Kidney epithelial cell (primary cell): ENCODE measurements around the gene NPEPL1. TPM values are rescaled to one million over a fixed set of nuclear protein-coding genes. Genes with fewer than 3 reads are reported as not detected.

ENCODE experiments used
- DNase-seq: peaks from one replicate; pipeline ENCODE4 v3.0.0-alpha.2; 2010; ENCODE audit warnings: low read depth
- H3K27me3 ChIP-seq: 2 replicates; pipeline ENCODE4 v1.6.0; 2011; ENCODE audit warnings: low read length; ENCODE audit not compliant: control insufficient read depth, insufficient read depth
- H3K36me3 ChIP-seq: 2 replicates; pipeline ENCODE4 v1.5.1; 2011; ENCODE audit warnings: low read length; ENCODE audit not compliant: control insufficient read depth, insufficient read depth
- H3K4me3 ChIP-seq: 2 replicates; pipeline ENCODE4 v1.5.1; 2011; ENCODE audit warnings: low read depth, mild to moderate bottlenecking, control low read depth, low read length
- total RNA-seq: library from RNA; depleted of rRNA; stranded (reverse); fragments of >200 nt; gene quantifications from 2 replicates; pipeline ENCODE4 v1.2.3, GENCODE V29; 2015
- TF ChIP-seq, protein P1 (sequence below): IDR thresholded peaks from 2 replicates; pipeline ENCODE4 v1.5.1; 2011; ENCODE audit warnings: mild to moderate bottlenecking, moderate library complexity, low read length, control low read depth, inconsistent platforms; ENCODE audit not compliant: insufficient read depth, poor library complexity, severe bottlenecking

NPEPL1 gene
- total RNA-seq, 1 donor from 2014 or later, result 29.7 TPM

GRCh38 chr20:58668901-58669286 is 23.7 kb upstream of the NPEPL1 start:
- H3K27me3 ChIP-seq, result no peaks in the 10 kb centered on the region
- no peak for DNase-seq
- TF ChIP-seq, protein P1, sequence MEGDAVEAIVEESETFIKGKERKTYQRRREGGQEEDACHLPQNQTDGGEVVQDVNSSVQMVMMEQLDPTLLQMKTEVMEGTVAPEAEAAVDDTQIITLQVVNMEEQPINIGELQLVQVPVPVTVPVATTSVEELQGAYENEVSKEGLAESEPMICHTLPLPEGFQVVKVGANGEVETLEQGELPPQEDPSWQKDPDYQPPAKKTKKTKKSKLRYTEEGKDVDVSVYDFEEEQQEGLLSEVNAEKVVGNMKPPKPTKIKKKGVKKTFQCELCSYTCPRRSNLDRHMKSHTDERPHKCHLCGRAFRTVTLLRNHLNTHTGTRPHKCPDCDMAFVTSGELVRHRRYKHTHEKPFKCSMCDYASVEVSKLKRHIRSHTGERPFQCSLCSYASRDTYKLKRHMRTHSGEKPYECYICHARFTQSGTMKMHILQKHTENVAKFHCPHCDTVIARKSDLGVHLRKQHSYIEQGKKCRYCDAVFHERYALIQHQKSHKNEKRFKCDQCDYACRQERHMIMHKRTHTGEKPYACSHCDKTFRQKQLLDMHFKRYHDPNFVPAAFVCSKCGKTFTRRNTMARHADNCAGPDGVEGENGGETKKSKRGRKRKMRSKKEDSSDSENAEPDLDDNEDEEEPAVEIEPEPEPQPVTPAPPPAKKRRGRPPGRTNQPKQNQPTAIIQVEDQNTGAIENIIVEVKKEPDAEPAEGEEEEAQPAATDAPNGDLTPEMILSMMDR, result no peak
- no peaks in the 10 kb centered on the region for H3K36me3 ChIP-seq
- H3K4me3 ChIP-seq, result no peak overlapping the region

GRCh38 chr20:58669287-58670006 is 23.2 kb upstream of the NPEPL1 start:
- Histone ChIP-seq H3K27me3 (no peaks in the 10 kb centered on the region), H3K4me3 (no peak overlapping the region), H3K36me3 (no peaks in the 10 kb centered on the region)
- TF ChIP-seq, protein P1, result no peak
- no peak for DNase-seq

- H3K36me3 ChIP-seq, result no peaks in the 10 kb centered on the region
- no peaks in the 10 kb centered on the region for H3K27me3 ChIP-seq
- no peak for DNase-seq
- no peak overlapping the region for H3K4me3 ChIP-seq
- TF ChIP-seq, protein P1, result no peak
These were observed 22.5 kb upstream of the NPEPL1 start for GRCh38 chr20:58670102-58670501.

- TF ChIP-seq, protein P1, result no peak
- Histone ChIP-seq H3K36me3 (no peaks in the 10 kb centered on the region), H3K27me3 (no peaks in the 10 kb centered on the region), H3K4me3 (no peak overlapping the region)
- DNase-seq, result no peak
These were observed 21.9 kb upstream of the NPEPL1 start for GRCh38 chr20:58670659-58671058.

- H3K36me3 ChIP-seq, result no peaks in the 10 kb centered on the region
These were observed 19.5 kb upstream of the NPEPL1 start for GRCh38 chr20:58673119-58673518.

More at GRCh38 chr20:58673119-58673518, 19.5 kb upstream of the NPEPL1 start:
- TF ChIP-seq, protein P1, result no peak
- Histone ChIP-seq H3K4me3 (no peak overlapping the region), H3K27me3 (no peaks in the 10 kb centered on the region)
- DNase-seq, result no peak
